Mesothelial cell of epicardium (in vitro differentiated cells): ENCODE measurements around the gene HAO1. TPM values are rescaled to one million over a fixed set of nuclear protein-coding genes. Genes with fewer than 3 reads are reported as not detected.

ENCODE experiments used
- DNase-seq, 2 experiments: peaks; one replicate each; pipeline ENCODE4 v3.0.0; 2021; ENCODE audit warnings: low spot score in 2 of 2; ENCODE audit not compliant: unreplicated experiment in 2 of 2
- H3K27ac Mint-ChIP-seq: 2 replicates; pipeline ENCODE4 v1.8.0; 2021; ENCODE audit warnings: mixed read lengths
- H3K27me3 Mint-ChIP-seq: 2 replicates; pipeline ENCODE4 v1.8.0; 2021; ENCODE audit warnings: low read depth, mixed read lengths
- H3K36me3 Mint-ChIP-seq: 2 replicates; pipeline ENCODE4 v1.8.0; 2021; ENCODE audit warnings: mixed read lengths
- H3K4me1 Mint-ChIP-seq: 2 replicates; pipeline ENCODE4 v1.8.0; 2021; ENCODE audit warnings: mixed read lengths
- H3K4me3 Mint-ChIP-seq: 2 replicates; pipeline ENCODE4 v1.8.0; 2021; ENCODE audit warnings: mild to moderate bottlenecking, moderate library complexity, mixed read lengths
- H3K9me3 Mint-ChIP-seq: 2 replicates; pipeline ENCODE4 v1.8.0; 2021; ENCODE audit warnings: mixed read lengths
- CTCF ChIP-seq: fragments of 200-600 bp; sonication (generic); IDR thresholded peaks from one replicate; pipeline ENCODE4 v1.5.0; 2021; ENCODE audit warnings: antibody characterized with exemption; ENCODE audit not compliant: unreplicated experiment
- total RNA-seq: library from RNA; stranded (reverse); gene quantifications from 3 replicates; pipeline ENCODE4 v1.2.1, GENCODE V29; 2021

The HAO1 gene
- total RNA-seq, 1 donor from 2014 or later: not detected

- Mint-ChIP-seq H3K4me3 (no peak overlapping the region), H3K9me3 (peaks cover 13% of the 10 kb centered on the region), H3K4me1 (no peaks in the 10 kb centered on the region), H3K27ac (no peak overlapping the region), H3K36me3 (no peaks in the 10 kb centered on the region), H3K27me3 (peaks cover 1% of the 10 kb centered on the region)
- no peak for DNase-seq
- no peak for TF ChIP-seq CTCF
Measured at GRCh38 chr20:7893014-7893730, 47.1 kb downstream of the HAO1 start.

GRCh38 chr20:7891705-7892104 lies 48.6 kb downstream of the HAO1 start:
- Mint-ChIP-seq H3K4me1 (no peaks in the 10 kb centered on the region), H3K27ac (no peak overlapping the region), H3K9me3 (peaks cover 13% of the 10 kb centered on the region), H3K36me3 (no peaks in the 10 kb centered on the region), H3K4me3 (no peak overlapping the region), H3K27me3 (peaks cover 1% of the 10 kb centered on the region)
- DNase-seq: no peak
- no peak for TF ChIP-seq CTCF

- DNase-seq: no peak
- H3K27ac Mint-ChIP-seq: no peak overlapping the region
- no peak overlapping the region for H3K4me3 Mint-ChIP-seq
- H3K4me1 Mint-ChIP-seq: no peaks in the 10 kb centered on the region
- H3K36me3 Mint-ChIP-seq: no peaks in the 10 kb centered on the region
- TF ChIP-seq CTCF: no peak
- H3K27me3 Mint-ChIP-seq: peaks cover 6% of the 10 kb centered on the region
- H3K9me3 Mint-ChIP-seq: peaks cover 13% of the 10 kb centered on the region
Measured at GRCh38 chr20:7889736-7890135, 50.5 kb downstream of the HAO1 start.

GRCh38 chr20:7883741-7884140 lies 56.5 kb downstream of the HAO1 start:
- Mint-ChIP-seq H3K9me3 (no peaks in the 10 kb centered on the region), H3K36me3 (no peaks in the 10 kb centered on the region), H3K4me3 (no peak overlapping the region), H3K4me1 (no peaks in the 10 kb centered on the region), H3K27ac (no peak overlapping the region), H3K27me3 (peaks cover 5% of the 10 kb centered on the region)
- no peak for DNase-seq
- TF ChIP-seq CTCF: no peak

- Mint-ChIP-seq H3K27ac (no peak overlapping the region), H3K9me3 (no peaks in the 10 kb centered on the region), H3K4me1 (no peaks in the 10 kb centered on the region), H3K36me3 (no peaks in the 10 kb centered on the region), H3K4me3 (no peak overlapping the region), H3K27me3 (peaks cover 5% of the 10 kb centered on the region)
- DNase-seq: no peak
- no peak for TF ChIP-seq CTCF
Measured at GRCh38 chr20:7883309-7883708, 56.9 kb downstream of the HAO1 start.
